NCI-H187 (cell line): Measurements from ENCODE around the gene TLE6.
"Not testable (repeated sequence)": the region's sequence is repeated elsewhere in the genome, so short reads cannot be mapped to it uniquely, and the experiment has no call there.

ENCODE experiments used
- DNase-seq, 2 experiments: peaks; one replicate each; lab custom pipeline; 2025; lab: John Stamatoyannopoulos, UW

The TLE6 gene

DNA sequence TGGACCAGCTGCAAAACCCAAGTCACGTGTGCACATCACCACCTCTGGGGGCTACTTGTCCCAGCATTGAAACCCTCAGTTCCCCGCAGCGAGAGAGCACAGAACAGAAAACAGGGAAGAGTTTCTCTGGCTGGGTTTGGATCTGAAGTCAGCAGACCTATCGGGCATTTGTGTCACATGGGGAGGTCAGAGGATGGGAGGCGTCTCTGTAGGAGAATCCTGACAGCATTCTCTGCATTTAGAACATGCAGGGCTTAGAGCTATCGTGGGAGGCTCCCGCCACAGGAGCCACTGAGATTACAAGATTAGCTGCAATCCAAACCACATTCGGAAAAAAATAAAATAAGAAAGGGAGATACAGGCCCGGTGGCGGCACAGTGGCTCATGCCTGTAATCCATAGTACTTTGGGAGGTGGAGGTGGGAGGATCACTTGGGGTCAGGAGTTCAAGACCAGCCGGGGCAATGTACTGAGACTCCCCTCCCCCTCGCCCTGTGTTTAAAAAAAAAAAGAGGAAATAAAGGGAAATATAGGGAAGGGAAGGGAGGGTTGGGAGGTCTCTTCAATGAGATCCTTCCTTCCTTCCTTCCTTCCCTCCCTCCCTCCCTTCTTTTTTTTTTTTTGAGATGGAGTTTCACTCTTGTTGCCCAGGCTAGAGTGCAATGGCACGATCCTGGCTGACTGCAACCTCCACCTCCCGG is 2.9 kb upstream of the TLE6 start:
- no peak for DNase-seq

DNA sequence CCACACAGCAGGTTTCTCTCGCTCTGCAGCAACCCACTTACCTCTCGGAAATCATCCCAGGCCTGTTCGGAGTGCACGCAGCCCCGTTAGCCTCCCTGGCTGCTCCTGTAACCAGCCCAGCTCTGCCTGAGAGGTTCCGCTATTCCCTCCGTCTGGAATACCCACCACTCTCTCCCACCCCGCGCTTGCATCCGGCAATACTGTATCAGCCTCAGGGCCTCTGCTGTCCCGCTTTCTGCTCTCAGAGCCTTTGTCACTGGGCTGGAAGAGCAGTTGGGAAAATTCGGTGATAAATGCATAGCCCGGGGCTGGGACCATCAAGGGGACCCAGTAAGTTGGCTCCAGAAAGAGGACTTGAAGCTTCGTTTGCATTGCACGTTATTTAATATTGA is 759 bp upstream of the TLE6 start:
- DNase-seq = peak in 1 of 2 experiments; percentile 65

DNA sequence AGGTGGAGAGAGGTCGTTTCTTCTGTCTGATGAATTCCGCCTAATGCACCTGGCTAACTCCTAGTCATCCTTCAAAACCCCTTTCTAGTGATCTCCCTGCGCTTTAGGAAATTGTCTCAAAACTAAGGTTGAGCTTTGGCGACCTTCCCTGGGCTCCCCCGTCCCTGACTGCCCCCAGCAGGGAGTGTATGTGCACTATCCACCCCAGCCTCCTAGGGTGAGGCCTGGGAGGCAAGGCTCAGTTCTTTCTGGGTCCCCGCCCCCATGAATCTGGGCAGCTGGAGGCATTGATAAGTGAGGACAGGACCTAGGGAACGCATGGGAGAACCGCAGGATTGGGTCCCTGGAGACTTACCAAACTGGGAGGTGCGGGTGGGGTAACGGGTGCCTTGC is 378 bp downstream of the TLE6 start:
- DNase-seq = no peak

DNA sequence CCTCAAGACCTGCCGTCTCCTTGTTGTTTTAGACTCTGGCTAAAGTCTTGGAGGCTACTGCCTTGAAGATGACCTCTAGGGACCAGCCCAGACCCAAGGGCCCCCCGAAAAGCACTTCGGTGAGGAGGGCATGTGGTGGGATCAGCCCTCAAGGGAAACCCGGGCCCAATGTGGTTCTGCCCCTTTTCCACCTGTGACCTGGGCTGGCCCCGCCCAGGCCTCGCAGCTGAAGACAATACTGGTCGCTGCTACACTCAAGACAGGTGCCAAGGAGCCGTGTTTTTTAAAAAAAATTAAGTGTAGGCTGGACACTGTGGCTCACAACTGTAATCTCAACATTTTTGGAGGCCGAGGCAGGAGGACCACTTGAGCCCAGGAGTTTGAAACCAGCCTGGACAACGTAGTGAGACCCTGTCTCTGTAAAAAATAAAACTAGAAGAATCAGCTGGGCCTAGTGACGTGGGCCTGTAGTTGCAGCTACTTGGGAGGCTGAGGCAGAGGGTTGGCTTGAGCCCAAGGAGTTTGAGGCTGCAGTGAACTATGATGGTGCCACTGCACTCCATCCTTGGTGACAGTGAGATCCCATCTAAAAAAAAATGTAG is 903 bp downstream of the TLE6 start:
- no peak for DNase-seq

DNA sequence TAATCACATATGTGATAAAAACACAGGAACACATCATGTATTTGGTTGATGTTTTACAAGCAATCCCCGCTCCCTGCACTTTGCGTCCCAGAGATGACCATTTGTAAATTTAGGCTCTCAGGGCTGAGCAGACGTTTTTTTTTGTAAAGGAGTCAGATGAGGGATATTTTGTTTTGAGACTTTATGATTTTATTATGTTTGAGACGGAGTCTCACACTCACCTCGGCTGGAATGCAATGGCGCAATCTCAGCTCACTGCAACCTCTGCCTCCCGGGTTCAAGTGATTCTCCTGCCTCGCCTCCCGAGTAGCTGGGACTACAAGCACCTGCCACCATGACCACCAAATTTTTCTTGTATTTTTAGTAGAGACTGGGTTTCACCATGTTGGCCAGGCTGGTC is 1.4 kb downstream of the TLE6 start:
- DNase-seq = no peak

DNA sequence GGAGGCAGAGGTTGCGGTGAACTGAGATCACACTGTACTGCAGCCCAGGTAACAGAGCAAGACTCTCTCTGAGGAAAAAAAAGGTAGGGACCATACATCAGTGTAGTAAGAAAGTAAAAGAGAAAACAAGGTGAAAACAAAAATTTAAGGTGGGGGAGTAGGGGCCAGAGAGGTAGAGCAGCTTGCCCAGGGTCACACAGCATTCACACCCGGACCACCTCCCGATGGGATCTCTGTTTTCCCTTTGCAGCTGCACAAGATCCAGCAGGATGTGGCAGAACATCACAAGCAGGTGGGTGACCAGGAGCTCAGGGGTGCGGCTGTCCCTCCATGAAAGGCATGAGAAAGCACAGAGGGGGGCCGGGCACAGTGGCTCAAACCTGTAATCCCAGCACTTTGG is 4.5 kb downstream of the TLE6 start:
- DNase-seq = no peak

DNA sequence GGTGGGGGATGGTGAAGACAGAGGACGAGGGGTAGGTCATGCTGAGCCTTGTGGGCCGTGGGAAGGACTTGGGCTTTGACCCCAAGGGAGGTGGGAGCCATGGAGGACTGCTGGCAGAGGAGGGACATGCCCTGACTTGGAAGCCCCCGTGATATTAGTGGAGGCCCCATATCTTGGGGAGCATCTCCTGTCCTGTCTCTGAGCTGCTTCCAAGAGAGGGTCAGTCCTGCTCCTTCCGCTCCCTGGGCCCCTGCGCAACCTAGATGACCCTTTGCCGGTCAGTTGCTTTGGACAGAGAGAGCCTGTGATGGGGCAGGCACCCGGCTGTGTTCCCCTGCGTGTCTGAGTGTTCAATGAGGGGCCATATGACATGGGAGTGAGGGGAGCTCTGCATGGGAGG is 5.2 kb downstream of the TLE6 start:
- no peak for DNase-seq

DNA sequence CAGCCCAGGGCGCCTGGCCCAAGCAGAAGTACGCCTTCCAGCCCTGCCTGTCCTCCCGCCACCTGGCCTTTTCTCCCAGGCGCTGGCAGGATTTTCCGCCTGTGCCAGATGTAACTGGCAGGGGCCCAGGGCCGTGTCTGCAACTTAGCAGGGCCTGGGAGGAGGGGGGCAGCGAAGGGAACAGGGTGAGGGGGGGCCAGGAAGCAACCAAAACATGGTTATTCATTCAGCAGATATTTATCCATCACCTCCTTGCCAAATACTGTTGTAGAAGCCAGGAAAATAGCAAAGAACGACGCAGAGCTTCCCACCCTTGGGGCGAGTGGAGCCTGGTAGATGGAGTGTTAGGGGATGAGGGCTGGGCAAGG is 5.6 kb downstream of the TLE6 start:
- peak in 1 of 2 experiments; percentile 45 for DNase-seq

DNA sequence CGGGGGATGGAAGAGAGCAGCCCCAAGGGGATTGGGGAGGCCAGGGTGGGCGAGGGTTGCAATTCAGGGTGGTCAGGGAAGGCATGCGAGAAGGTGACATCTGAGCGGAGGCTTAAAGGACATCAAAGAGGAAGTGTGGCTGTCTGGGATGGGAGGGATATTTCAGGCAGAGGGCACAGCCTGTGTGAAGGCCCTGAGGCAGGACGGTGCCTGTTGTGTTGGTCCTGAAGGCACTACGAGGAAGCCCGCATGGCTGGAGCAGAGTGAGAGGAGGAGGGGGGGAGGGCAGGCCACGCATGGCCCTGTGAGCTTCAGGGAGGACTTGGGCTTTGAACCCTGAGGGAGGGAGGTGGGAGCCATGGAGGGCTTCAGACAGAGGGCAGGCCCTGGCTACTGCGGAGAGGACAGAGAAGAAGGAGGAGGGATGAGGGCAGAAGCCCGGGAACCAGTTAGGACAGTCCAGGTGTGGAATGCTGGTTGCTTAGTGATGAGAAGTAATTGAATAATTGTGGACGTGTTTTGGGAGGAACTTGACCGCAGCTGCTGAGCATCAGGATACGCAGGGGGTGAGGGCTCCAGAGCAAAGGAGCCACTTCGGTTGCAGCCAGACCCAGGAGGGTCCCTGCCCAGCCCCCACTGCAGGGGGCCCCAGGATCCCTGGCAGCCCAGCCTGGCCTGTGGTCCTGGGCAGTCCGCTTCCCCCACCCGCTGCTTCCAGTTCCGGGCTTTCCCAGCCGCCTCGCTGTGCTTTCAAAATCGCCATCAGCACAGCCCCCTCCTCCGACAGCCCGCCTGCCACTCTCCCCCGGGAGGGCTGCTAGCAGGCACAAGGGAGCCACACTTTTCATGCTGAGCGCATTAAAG is 6.2 kb downstream of the TLE6 start:
- peak; percentile 93 to 98 for DNase-seq

DNA sequence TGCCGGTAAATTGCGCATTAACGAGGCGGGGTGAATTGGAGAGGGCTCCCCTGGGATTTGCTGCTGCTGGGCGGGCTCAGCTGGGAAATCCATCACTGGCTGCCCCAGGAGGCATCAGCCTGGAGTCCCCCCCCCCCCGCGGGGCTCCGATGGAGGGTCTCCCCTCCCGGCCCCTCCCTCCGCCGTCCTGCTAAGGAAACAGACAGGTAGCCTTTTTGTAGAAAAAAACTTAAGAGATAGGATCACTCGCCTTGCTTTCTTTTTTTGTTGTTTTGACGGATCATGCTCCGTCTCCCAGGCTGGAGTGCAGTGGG is 6.8 kb downstream of the TLE6 start:
- DNase-seq = no peak

DNA sequence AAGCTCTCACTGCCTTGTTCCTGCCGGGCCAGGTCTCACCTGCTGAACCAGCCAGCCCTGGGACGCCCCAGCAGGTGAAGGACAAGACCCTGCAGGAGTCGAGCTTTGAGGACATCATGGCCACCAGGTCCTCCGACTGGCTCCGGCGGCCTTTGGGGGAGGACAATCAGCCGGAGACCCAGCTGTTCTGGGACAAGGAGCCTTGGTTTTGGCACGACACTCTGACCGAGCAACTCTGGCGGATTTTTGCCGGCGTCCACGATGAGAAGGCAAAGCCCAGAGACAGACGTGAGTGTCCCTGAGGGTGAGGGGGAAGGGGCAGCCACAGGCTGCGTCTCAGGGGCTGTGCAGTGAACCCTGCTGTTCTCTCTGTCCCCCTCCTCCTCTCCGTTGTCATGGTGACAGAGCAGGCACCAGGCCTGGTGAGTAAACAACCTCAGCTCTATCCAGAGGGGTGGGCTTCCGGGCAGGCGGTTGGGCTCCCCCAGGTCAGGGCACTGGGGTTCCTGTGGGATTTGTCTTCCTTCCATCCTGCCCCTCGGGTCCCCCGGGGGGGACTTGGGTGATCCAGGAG is 9.7 kb downstream of the TLE6 start:
- no peak for DNase-seq

DNA sequence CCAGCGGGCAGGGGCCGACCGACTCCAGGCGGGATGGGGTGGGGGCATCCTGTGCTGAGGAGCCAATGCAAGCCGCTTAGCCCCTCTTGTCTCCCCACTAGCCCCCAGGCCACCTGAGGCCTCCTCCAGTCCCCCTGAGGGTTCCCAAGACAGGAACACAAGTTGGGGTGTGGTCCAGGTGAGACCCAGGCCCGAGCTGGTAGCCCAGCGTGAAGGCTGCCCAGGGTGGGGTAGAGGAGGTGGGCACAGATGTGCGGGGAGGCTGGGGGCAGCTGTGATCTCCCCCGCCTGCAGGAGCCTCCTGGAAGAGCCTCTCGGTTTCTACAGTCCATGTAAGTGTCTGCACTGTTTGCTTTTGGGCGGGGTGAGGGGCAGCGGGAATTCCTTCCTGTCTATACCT is 10.4 kb downstream of the TLE6 start:
- DNase-seq = no peak

DNA sequence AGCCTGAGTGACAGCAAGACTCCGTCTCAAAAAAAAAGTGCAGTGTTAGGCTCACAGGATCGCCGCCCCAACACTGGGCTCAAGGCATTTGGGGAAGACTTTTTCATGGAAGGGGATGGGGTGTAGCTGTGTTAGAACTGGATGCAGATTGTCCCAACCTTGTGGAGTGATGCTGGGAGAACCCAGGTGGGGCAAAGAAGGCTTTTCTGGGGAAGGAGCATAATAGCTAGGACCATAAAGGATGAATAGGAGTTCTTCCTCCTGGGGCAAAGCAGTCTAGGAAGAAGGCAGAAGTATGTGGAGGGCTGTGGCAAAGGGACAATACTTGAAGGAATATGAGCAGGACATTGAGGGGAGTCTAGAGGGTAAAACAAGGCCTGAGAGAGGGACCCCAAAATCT is 11.2 kb downstream of the TLE6 start:
- no peak for DNase-seq

DNA sequence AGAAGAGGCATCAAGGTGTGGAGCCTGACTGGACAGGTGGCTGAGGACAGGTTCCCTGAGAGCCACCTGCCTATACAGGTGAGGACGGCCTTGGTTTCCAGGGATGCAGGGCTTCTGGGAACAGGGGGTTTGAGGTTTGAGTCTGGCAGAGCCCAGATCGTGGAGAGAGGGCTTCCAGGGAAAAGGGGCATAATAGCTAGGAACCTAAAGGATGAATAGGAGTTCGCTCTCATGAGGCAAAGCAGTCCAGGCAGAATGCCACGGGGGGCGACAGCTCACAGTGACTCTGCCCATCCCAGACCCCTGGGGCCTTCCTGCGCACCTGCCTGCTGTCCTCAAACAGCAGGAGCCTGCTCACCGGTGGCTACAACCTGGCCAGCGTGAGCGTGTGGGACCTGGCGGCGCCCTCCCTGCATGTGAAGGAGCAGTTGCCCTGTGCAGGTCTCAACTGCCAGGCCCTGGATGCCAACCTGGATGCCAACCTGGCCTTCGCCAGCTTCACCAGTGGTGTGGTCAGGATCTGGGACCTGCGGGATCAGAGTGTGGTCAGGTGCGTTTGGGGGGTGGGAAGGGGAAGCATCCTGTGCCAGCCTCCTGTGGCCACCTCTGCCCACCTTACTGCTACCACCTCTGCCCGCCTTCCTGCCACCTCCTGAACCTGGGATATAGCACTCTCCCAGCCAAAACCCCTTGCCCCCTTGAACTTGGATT is 12.0 kb downstream of the TLE6 start:
- DNase-seq = no peak

DNA sequence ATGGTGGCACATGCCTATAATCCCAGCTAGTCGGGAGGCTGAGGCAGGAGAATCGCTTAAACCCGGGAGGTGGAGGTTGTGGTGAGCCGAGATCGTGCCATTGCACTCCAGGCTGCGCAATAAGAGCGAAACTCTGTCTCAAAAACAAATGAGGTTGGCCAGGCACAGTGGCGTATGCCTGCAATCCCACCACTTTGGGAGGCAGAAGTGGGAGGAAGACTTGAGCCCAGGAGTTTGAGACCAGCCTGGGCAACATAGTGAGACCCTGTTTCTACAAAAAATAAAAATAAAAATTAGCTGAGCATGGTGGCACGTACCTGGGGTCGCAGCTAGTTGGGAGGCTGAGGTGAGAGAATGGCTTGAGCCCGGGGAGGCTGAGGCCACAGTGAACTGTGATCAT is 15.0 kb downstream of the TLE6 start:
- not testable (repeated sequence) for DNase-seq

DNA sequence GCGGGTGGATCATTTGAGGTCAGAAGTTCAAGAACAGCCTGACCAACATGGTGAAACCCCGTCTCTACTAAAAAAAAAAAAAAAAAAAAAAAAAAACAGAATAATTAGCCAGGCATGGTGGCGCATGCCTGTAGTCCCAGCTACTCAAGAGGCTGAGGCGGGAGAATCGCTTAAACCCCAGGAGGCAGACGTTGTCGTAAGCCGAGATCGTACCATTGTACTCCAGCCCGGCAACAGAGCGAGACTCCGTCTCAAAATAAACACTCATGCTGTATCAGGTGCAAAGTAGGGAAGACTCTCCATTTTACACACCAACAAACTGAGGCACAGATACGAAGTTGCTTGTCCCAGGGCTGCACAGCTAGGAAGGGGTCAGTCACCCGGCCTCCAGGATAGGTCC is 15.6 kb downstream of the TLE6 start:
- DNase-seq = peak in 1 of 2 experiments; percentile 21

DNA sequence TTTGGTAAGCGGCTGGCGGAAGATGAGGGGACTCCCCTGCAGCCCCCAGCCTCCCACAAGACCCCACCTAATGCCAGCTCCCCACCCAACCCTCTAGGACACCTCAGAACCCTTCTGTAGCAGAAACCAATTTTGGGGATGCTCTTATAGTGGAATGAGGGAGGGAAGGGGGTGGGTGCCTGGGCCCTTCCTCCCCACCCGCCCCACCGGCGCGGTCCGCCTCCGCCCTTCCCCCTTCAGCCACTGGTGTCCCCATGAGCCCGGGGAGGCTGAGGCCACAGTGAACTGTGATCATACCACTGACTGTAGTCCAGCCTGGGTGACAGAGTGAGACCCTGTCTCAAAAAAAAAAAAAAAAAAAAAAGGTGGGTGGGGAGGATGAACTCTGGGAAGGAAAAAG is 16.2 kb downstream of the TLE6 start:
- no peak for DNase-seq

DNA sequence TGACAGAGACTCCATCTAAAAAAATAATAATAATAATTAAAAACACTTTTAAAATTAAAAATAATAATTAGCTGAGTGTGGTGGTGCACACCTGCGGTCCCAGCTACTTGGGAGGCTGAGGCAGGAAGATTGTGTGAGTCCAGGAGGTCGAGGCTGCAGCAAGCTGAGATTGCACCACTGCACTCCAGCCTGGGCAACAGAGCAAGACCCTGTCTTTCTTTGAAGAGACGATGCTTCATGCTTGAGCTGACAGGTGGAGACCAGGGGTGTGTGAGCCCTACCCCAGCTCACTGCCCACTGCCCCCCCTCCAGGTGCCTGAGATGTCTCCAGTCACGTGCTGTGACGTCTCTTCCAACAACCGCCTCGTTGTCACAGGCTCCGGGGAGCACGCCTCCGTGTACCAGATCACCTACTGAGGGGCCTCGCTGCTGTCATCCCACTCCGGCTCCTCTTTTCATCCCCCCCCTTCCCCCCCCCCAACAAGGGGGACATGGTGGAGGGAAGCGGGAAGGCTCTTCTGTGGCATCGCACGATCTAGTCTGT is 17.3 kb downstream of the TLE6 start:
- no peak for DNase-seq

DNA sequence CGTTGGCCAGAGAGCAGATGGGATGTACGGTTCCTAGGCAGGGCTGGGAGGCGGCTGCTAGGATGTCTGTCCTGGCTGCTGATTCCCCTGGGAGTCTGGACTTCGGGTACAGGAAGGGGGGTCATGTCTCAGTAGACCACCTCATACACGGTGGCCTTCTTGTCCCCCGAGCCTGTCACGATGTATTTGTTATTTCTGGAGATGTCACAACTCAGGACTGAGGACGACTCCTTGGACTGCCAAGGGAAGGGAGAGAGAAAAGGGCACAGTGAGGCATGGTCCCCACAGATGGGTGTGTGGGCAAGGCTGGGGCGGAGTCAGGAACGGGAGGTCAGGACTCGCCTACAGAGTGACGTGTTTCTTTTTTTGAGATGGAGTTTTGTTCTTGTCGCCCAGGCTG is 20.4 kb downstream of the TLE6 start:
- DNase-seq = no peak

DNA sequence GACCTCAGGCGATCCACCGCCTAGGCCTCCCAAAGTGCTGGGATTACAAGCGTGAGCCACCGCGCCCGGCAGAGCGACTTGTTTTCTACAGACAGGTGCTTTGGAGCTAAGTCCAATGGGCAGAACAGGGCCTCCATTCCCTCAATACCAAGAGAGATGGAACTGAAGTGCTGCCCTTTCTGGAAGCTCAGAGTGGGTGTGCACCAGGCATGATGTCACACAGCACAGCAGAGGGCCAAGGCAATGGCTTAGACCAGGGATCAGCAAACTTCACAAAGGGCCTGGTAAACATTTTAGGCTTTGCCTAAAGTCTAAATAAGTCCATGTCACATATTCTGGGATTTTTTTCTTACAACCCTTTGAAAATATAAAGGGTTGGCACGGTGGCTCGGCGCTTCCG is 21.3 kb downstream of the TLE6 start:
- DNase-seq = no peak

DNA sequence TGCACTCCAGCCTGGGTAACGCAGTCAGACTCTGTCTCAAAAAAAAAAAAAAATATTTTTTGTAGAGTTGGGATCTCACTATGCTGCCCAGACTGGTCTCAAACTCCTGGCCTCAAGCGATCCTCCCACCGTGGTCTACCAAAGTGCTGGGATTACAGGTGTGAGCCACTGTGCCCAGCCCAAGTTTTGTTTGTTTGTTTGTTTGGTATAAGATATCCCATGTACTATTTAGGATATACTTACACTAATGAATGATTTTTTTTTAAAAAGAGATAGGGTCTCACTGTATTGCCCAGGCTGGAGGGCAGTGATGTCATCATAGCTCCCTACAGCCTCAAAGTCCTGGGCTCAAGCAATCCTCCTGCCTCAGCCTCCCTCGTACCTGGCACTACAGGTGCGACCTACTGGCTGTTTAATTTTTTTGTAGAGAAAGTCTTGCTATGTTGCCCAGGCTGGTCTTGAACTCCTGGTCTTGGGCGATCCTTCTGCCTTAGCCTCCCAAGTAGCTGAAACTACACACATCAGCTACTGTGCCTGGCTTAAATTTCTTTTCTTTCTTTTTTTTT is 24.0 kb downstream of the TLE6 start:
- no peak for DNase-seq

DNA sequence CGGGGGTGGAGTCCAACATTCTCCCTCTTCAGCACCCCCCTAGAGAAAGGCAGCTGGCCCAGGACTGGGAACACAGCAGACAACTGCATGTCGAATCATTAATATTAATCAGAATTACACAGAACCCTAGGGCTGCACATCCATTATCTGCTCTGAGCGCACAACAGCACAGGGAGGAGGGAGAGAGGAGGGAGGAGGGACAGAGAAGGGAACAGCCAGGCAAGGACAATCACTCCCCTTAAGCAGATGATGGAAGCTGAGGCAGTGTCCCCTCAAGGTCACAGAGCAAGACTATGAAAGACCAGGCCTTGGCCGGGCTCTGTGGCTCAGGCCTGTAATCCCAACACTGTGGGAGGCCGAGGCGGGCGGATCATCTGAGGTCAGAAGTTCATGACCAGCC is 25.7 kb downstream of the TLE6 start:
- no peak for DNase-seq
